GM18505 (cell line): ENCODE measurements around the gene EIF5.
A peak's percentile ranks its signal among the peaks of the same experiment; 100 is the strongest.

Source experiments
- ATAC-seq: cut with Tn5 transposase; IDR thresholded peaks from one replicate; pipeline ENCODE4 v1.9.1; 2021; ENCODE audit not compliant: unreplicated experiment
- POLR2A ChIP-seq: IDR thresholded peaks from 4 replicates; pipeline ENCODE4 v1.6.1; 2011; ENCODE audit warnings: borderline replicate concordance; ENCODE audit not compliant: insufficient read depth, insufficient read length; ENCODE audit errors: extremely low read depth

The EIF5 gene

GRCh38 chr14:103315941-103316340, 18.1 kb upstream of the EIF5 start:
- no peak for ATAC-seq
- TF ChIP-seq POLR2A: no peak

- ATAC-seq: no peak
- TF ChIP-seq POLR2A: no peak
Observed at GRCh38 chr14:103316721-103317121, 17.3 kb upstream of the EIF5 start.

GRCh38 chr14:103317251-103317650, 16.8 kb upstream of the EIF5 start:
- no peak for ATAC-seq

GRCh38 chr14:103317976-103318580, 16.0 kb upstream of the EIF5 start:
- no peak for TF ChIP-seq POLR2A
- ATAC-seq: no peak

More at GRCh38 chr14:103317251-103317650, 16.8 kb upstream of the EIF5 start:
- no peak for TF ChIP-seq POLR2A

- no peak for ATAC-seq
- no peak for TF ChIP-seq POLR2A
Observed at GRCh38 chr14:103318750-103319419, 15.2 kb upstream of the EIF5 start.

- no peak for ATAC-seq
- TF ChIP-seq POLR2A: no peak
Observed at GRCh38 chr14:103319422-103319821, 14.6 kb upstream of the EIF5 start.

GRCh38 chr14:103326078-103326477, 8.0 kb upstream of the EIF5 start:
- no peak for TF ChIP-seq POLR2A
- no peak for ATAC-seq

GRCh38 chr14:103328941-103329340, 5.1 kb upstream of the EIF5 start:
- no peak for ATAC-seq
- TF ChIP-seq POLR2A: no peak

GRCh38 chr14:103329401-103330347, 4.4 kb upstream of the EIF5 start:
- no peak for ATAC-seq
- no peak for TF ChIP-seq POLR2A

- TF ChIP-seq POLR2A: no peak
- ATAC-seq: no peak
Observed at GRCh38 chr14:103330536-103330935, 3.5 kb upstream of the EIF5 start.

GRCh38 chr14:103332143-103332919, 1.7 kb upstream of the EIF5 start:
- no peak for TF ChIP-seq POLR2A
- no peak for ATAC-seq

- TF ChIP-seq POLR2A: no peak
- peak; percentile 27 for ATAC-seq
Observed at GRCh38 chr14:103334644-103335622, 896 bp downstream of the EIF5 start.
